ENCODE data around the gene CLASP2.

- no peak for TF ChIP-seq CTCF (conservative IDR thresholded peaks at IDR 0.05; ENCODE audit: low read depth, low read length)
- no peak for TF ChIP-seq POLR2A (IDR thresholded peaks at IDR 0.05; ENCODE audit: low read depth, low read length)
Observed at GRCh38 chr3:33694944-33695343, 23.1 kb downstream of the CLASP2 start.

Measured in IMR-90 (cell line).